Esophagus squamous epithelium (tissue), 5 donors: ENCODE data around the gene ARSI. TPM values are rescaled to one million over a fixed set of nuclear protein-coding genes. Genes with fewer than 3 reads are reported as not detected.

ENCODE experiments used
- DNase-seq: peaks from one replicate; lab custom pipeline; 2025; lab: John Stamatoyannopoulos, UW
- H3K27ac ChIP-seq, 4 donors: fragments of 200-600 bp; sonication (generic); one replicate each; pipeline ENCODE4 v1.5.1; 2016 to 2019; ENCODE audit warnings: mild to moderate bottlenecking in 1 of 4
- H3K27me3 ChIP-seq, 4 donors: fragments of 200-600 bp; sonication (generic); 1 replicate in 3 of 4; 2 replicates in 1 of 4; pipeline versions ENCODE4 v1.5.1 to v1.6.0; 2017 to 2021; ENCODE audit warnings: antibody characterized with exemption in 1 of 4
- H3K36me3 ChIP-seq, 3 donors: fragments of 200-600 bp; sonication (generic); one replicate each; pipeline ENCODE4 v1.5.1; 2016 to 2019
- H3K4me1 ChIP-seq, 3 donors: fragments of 200-600 bp; sonication (generic); one replicate each; pipeline ENCODE4 v1.5.1; 2017 to 2019
- H3K4me3 ChIP-seq, 4 donors: fragments of 200-600 bp; sonication (generic); 1 replicate in 3 of 4; 2 replicates in 1 of 4; pipeline ENCODE4 v1.5.1; 2016 to 2019; ENCODE audit warnings: mild to moderate bottlenecking in 2 of 4, moderate library complexity in 1 of 4
- H3K9me3 ChIP-seq, 3 donors: fragments of 200-600 bp; sonication (generic); one replicate each; pipeline ENCODE4 v1.5.1; 2016 to 2019
- POLR2A ChIP-seq, 4 donors: fragments of 450-650 bp; IDR thresholded peaks; one replicate each; pipeline ENCODE4 v1.6.1; 2017; ENCODE audit warnings: antibody characterized with exemption in 4 of 4, mild to moderate bottlenecking in 4 of 4, moderate library complexity in 3 of 4
- WGBS, 2 donors: methylation state at CpG; one replicate each; pipeline ENCODE4 v1.1.5; 2018; 5-methylcytosine and 5-hydroxymethylcytosine counted together
- intact Hi-C: fragments of 100-400 bp; cut with DNase I; formaldehyde crosslinking; loops from one replicate; pipeline ENCODE4 v1.15.0; 2022
- total RNA-seq, 4 donors: library from RNA; depleted of rRNA; stranded (reverse); fragments of >200 nt; gene quantifications; one replicate each; pipeline ENCODE4 v1.1.0, GENCODE V29; 2016
- TF ChIP-seq, protein P1 (sequence below), 6 experiments: fragments of 450-650 bp in 4 of 6; fragments of 200-600 bp in 2 of 6; sonication (generic) in 2 of 6; IDR thresholded peaks; one replicate each; pipeline ENCODE4 v1.5.1; 2016 to 2019; ENCODE audit warnings: antibody characterized with exemption in 6 of 6, mild to moderate bottlenecking in 4 of 6, moderate library complexity in 4 of 6
- donor health status: DM: yes; HTN: yes; CAD: no.

Gene ARSI
- total RNA-seq, 4 donors from 2014 or later = 2.1 to 7.2 (median 5.1) TPM

DNA sequence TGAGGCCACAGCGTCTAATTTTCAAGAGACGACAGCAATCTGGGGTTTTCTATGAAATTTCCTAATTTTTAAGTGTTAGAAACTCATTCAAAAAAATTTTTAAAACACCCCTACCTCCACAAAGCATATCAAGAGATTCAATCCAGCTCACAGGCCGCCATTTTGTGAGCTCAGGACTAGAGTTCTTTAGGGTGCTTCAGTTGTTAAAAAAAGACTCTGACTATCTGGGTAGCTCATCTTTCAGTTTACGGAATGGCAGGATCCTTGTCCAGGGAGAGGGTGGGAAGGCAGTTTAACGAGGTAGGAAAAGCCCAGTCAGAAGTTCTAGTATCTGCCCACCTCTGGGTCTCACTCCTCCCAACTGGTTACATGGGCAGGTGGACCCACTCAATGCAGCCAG lies 56.3 kb downstream of the ARSI start:
- H3K4me1 ChIP-seq = peaks cover 0 to 25% (median 4%) of the 10 kb centered on the region in 3 donors
- intact Hi-C loops = no loop called here
- peaks cover 0 to 13% (median 0%) of the 10 kb centered on the region in 4 donors for H3K27me3 ChIP-seq
- TF ChIP-seq POLR2A (IDR thresholded peaks at IDR 0.05) = no peak
- TF ChIP-seq, protein P1, sequence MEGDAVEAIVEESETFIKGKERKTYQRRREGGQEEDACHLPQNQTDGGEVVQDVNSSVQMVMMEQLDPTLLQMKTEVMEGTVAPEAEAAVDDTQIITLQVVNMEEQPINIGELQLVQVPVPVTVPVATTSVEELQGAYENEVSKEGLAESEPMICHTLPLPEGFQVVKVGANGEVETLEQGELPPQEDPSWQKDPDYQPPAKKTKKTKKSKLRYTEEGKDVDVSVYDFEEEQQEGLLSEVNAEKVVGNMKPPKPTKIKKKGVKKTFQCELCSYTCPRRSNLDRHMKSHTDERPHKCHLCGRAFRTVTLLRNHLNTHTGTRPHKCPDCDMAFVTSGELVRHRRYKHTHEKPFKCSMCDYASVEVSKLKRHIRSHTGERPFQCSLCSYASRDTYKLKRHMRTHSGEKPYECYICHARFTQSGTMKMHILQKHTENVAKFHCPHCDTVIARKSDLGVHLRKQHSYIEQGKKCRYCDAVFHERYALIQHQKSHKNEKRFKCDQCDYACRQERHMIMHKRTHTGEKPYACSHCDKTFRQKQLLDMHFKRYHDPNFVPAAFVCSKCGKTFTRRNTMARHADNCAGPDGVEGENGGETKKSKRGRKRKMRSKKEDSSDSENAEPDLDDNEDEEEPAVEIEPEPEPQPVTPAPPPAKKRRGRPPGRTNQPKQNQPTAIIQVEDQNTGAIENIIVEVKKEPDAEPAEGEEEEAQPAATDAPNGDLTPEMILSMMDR (IDR thresholded peaks at IDR 0.05) = no peak
- H3K4me3 ChIP-seq = no peak overlapping the region
- no peaks in the 10 kb centered on the region for H3K36me3 ChIP-seq
- no peak for DNase-seq
- 81 to 87% methylated on average over 4 to 5 of the region's 5 CpGs for WGBS, 2 donors
- H3K27ac ChIP-seq = no peak overlapping the region
- no peaks in the 10 kb centered on the region for H3K9me3 ChIP-seq

Other genes with a start within 250 kb of the ARSI start
- 10 to 100 TPM in 2 of 4 donors, 1 to 10 TPM in 2; 4.3 to 38.7 (median 15.1) TPM for gene CSF1R, start 216.4 kb downstream of the ARSI start, total RNA-seq
- 10 to 100 TPM in 3 of 4 donors, 1 to 10 TPM in 1; 5.6 to 51.7 (median 31.0) TPM for gene PDGFRB, start 147.1 kb downstream of the ARSI start, total RNA-seq
- gene CDX1, start 136.1 kb downstream of the ARSI start, total RNA-seq = not detected
- not detected for gene SLC6A7, start 112.8 kb downstream of the ARSI start, total RNA-seq
- under 1 TPM in 1 of 4 donors, not detected in 3; 0.04 TPM for gene CAMK2A, start 13.1 kb downstream of the ARSI start, total RNA-seq
- gene TCOF1, start 54.8 kb upstream of the ARSI start, total RNA-seq = 10 to 100 TPM; 18.2 to 41.4 (median 24.8) TPM
- gene CD74, start 110.0 kb upstream of the ARSI start, total RNA-seq = 1,000 to 10,000 TPM in 1 of 4 donors, 100 to 1,000 TPM in 2, 10 to 100 TPM in 1; 91.0 to 1,037 (median 261) TPM
- gene RPS14, start 146.8 kb upstream of the ARSI start, total RNA-seq = 1,000 to 10,000 TPM; 1,098 to 4,026 (median 2,484) TPM
- gene NDST1, start 205.2 kb upstream of the ARSI start, total RNA-seq = 100 to 1,000 TPM in 3 of 4 donors, 10 to 100 TPM in 1; 76.5 to 205 (median 118) TPM